Omental fat pad (tissue), 4 donors: ENCODE measurements around the gene ZIC3. TPM values are rescaled to one million over a fixed set of nuclear protein-coding genes. Genes with fewer than 3 reads are reported as not detected.

ENCODE experiments used
- ATAC-seq: fragments of 150-250 bp; one replicate; pipeline ENCODE4 v1.9.1; 2016; ENCODE audit warnings: mild to moderate bottlenecking, moderate library complexity; ENCODE audit not compliant: low FRiP score
- DNase-seq: peaks from one replicate; pipeline ENCODE4 v3.0.0-alpha.2; 2019; ENCODE audit warnings: low spot score
- CTCF ChIP-seq, 3 donors: fragments of 450-650 bp; IDR thresholded peaks; one replicate each; pipeline ENCODE4 v1.5.1; 2016 to 2017; ENCODE audit warnings: antibody characterized with exemption in 3 of 3, mild to moderate bottlenecking in 3 of 3, moderate library complexity in 2 of 3
- small RNA-seq: library from RNA; depleted of rRNA; stranded (forward); fragments of <200 nt; gene quantifications from one replicate; pipeline ENCODE3, GENCODE V24; 2016
- total RNA-seq, 4 donors: library from RNA; depleted of rRNA; stranded (reverse); fragments of >200 nt; gene quantifications; one replicate each; pipeline ENCODE4 v1.1.0, GENCODE V29; 2016

The ZIC3 gene
- total RNA-seq, 4 donors from 2014 or later: not detected

DNA sequence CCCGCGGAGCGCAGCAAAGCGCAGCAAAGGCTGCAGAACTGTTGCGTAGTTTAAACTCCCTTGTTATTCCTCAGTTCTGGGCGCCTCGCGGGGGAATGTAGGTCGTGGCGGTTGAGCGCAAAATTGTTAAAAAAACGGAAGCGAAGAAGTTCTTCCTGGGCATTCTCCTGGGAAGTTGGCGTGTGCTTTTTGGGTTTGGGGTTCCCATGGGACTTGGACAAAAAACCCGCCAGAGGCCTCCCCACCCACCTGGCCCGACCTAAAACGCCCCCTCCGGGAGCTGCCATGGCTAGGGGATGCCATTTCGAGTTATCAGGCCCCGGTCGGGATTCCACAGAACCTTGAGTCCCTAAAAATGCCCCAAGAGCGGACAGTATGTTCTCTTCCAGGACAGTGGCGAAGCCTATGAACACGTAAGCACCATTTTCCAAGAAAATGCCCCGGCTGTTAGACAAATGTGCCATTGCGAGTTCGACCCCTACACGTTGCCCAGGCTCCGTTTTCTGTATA, 8.9 kb downstream of the ZIC3 start:
- TF ChIP-seq CTCF (IDR thresholded peaks at IDR 0.05): no peak
- ATAC-seq (no peak), DNase-seq (no peak)

- ATAC-seq: no peak
- DNase-seq: no peak
- no peak for TF ChIP-seq CTCF (IDR thresholded peaks at IDR 0.05)
Observed at GRCh38 chrX:137575596-137576255, 9.8 kb downstream of the ZIC3 start.

DNA sequence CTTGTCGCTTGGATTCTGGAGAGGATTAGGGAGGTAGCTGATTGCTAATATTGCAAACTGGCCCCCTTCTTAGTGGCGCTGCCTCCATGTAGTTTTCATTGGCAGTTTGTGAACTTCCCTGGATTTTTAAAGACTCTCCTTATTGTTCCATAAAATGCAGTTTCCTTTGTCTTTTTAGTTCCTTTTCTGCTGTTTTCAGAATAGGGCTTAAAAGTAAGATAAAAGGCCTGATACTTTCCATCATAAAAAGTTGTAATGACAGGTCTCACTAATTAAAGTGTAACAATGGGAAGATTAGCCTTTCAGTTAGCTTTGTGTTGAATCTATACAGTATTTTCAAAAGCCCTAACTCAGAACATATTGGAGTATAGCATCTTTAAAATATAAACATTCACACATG, 21.2 kb downstream of the ZIC3 start:
- ATAC-seq (no peak), DNase-seq (no peak)
- TF ChIP-seq CTCF (IDR thresholded peaks at IDR 0.05): no peak

DNA sequence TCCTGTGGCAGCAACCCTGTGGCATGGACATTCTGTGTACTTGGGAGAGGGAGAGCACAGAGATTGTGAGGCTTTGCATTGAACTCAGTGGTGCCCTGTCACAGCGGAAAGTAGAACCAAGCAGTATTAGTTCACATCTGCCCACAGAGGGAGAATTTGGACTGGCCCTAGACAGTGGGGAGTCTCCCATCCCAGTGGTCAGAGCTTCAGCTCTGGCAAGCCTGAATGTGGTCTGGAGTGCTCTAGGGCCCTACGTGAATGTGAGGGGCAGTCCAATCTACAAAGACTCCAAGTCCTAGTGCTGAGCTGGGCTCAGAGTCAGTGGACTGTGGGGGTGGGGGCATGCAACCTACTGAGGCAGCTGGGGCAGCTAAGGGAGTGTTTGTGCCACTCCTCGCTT, 34.8 kb downstream of the ZIC3 start:
- no peak for ATAC-seq
- no peak for TF ChIP-seq CTCF (IDR thresholded peaks at IDR 0.05)
- no peak for DNase-seq

Small RNA genes within 50 kb of the gene (small RNA-seq; reads per million reads assigned to genes)
- gene RN7SL325P: not detected
